ENCODE measurements around the gene RXFP2.

The RXFP2 gene

DNA sequence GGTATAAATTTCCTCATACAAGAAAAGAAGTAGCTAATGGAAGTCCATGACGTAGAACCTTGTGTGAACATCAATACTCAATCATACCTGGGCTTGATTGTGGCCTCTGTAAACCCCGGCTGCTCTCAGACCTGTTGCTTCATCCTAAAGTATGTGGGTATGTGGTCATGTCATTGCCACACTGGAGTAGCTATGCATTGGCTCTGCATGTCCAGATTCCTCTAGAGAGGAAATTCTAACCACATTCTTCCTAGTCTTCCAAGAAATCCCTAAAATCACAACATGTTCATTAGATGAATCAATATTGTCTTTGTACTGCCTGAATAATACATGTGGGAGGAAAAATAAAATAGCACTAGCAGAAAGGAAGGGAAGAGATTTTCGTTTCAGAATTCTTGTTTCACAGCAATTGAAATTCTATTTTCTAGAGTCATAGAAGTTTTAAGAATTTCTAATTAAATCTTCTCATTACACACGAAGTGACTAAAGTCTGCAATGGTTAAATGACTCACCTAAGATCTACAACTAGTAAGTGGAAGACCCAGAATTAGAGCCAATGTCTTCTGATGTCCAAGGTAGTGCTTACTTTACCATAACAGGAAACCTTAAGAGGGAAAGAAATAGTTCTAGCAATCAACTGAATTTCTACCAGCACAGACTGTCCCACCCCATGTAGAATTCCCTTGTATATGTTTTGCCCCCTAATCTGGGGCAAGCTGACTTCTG, 28.0 kb downstream of the RXFP2 start:
- peaks cover 6 to 60% (median 33%) of the 10 kb centered on the region in 4 donors for H3K4me1 ChIP-seq
- H3K27ac ChIP-seq: peak overlapping the region; percentile 77 to 78
- no peak for TF ChIP-seq CTCF (IDR thresholded peaks at IDR 0.05)
- no peaks in the 10 kb centered on the region for H3K9me3 ChIP-seq
- intact Hi-C loops (cut with DNase I; ENCODE audit: low total_unique reads): no loop called here
- DNase-seq: no peak
- no peaks in the 10 kb centered on the region for H3K36me3 ChIP-seq
- H3K4me3 ChIP-seq: no peak overlapping the region
- H3K27me3 ChIP-seq: no peaks in the 10 kb centered on the region

GRCh38 chr13:31768351-31768750, 29.0 kb downstream of the RXFP2 start:
- peak overlapping the region; percentile 77 to 78 for H3K27ac ChIP-seq
- intact Hi-C loops (cut with DNase I; ENCODE audit: low total_unique reads): no loop called here
- no peaks in the 10 kb centered on the region for H3K27me3 ChIP-seq
- peaks cover 6 to 69% (median 33%) of the 10 kb centered on the region in 4 donors for H3K4me1 ChIP-seq
- no peaks in the 10 kb centered on the region for H3K36me3 ChIP-seq
- DNase-seq: no peak
- no peak for TF ChIP-seq CTCF (IDR thresholded peaks at IDR 0.05)
- no peak overlapping the region for H3K4me3 ChIP-seq
- H3K9me3 ChIP-seq: no peaks in the 10 kb centered on the region

GRCh38 chr13:31769575-31769974, 30.2 kb downstream of the RXFP2 start:
- peaks cover 6 to 77% (median 42%) of the 10 kb centered on the region in 4 donors for H3K4me1 ChIP-seq
- TF ChIP-seq CTCF (IDR thresholded peaks at IDR 0.05): no peak
- no peaks in the 10 kb centered on the region for H3K27me3 ChIP-seq
- peak overlapping the region in 1 of 2 donors; percentile 78 for H3K27ac ChIP-seq
- no peaks in the 10 kb centered on the region for H3K9me3 ChIP-seq
- intact Hi-C loops (cut with DNase I; ENCODE audit: low total_unique reads): no loop called here
- H3K36me3 ChIP-seq: no peaks in the 10 kb centered on the region
- no peak for DNase-seq
- H3K4me3 ChIP-seq: no peak overlapping the region

- Histone ChIP-seq H3K27ac (peak overlapping the region in 1 of 2 donors; percentile 85), H3K4me3 (no peak overlapping the region), H3K36me3 (no peaks in the 10 kb centered on the region), H3K9me3 (no peaks in the 10 kb centered on the region), H3K27me3 (no peaks in the 10 kb centered on the region), H3K4me1 (peaks cover 0 to 75% (median 34%) of the 10 kb centered on the region in 4 donors)
- DNase-seq: no peak
- intact Hi-C loops (cut with DNase I; ENCODE audit: low total_unique reads): no loop called here
- TF ChIP-seq CTCF (IDR thresholded peaks at IDR 0.05): no peak
Measured at GRCh38 chr13:31772231-31772630, 32.9 kb downstream of the RXFP2 start.

GRCh38 chr13:31773538-31773937, 34.2 kb downstream of the RXFP2 start:
- Histone ChIP-seq H3K27me3 (no peaks in the 10 kb centered on the region), H3K4me1 (peaks cover 0 to 62% (median 26%) of the 10 kb centered on the region in 4 donors), H3K27ac (peak overlapping the region; percentile 85 to 86), H3K4me3 (no peak overlapping the region), H3K36me3 (no peaks in the 10 kb centered on the region), H3K9me3 (no peaks in the 10 kb centered on the region)
- DNase-seq: no peak
- intact Hi-C loops (cut with DNase I; ENCODE audit: low total_unique reads): no loop called here
- no peak for TF ChIP-seq CTCF (IDR thresholded peaks at IDR 0.05)

Measured in tibial artery (tissue), 4 donors.